Right lobe of liver (tissue), 6 donors: ENCODE data around the gene GID8. TPM values are rescaled to one million over a fixed set of nuclear protein-coding genes. Genes with fewer than 3 reads are reported as not detected.

Experiments used
- ATAC-seq, 4 donors: fragments of 200-7000 bp; cut with Tn5 transposase; one replicate each; pipeline ENCODE4 v1.9.1; 2020; ENCODE audit warnings: mild to moderate bottlenecking in 4 of 4, moderate library complexity in 4 of 4
- DNase-seq, 3 donors: peaks; one replicate each; pipeline ENCODE4 v3.0.0-alpha.2; 2020
- H3K27ac ChIP-seq, 3 donors: fragments of 200-600 bp; one replicate each; pipeline ENCODE4 v1.8.0; 2022
- H3K27me3 ChIP-seq, 2 donors: fragments of 200-600 bp; one replicate each; pipeline ENCODE4 v1.8.0; 2022
- H3K36me3 ChIP-seq, 4 donors: fragments of 200-600 bp; sonication (generic) in 1 of 4; one replicate each; pipeline versions ENCODE4 v1.5.1 to v1.8.0; 2017 to 2022; ENCODE audit warnings: control low read depth in 1 of 4
- H3K4me1 ChIP-seq, 4 donors: fragments of 200-600 bp; sonication (generic) in 1 of 4; one replicate each; pipeline versions ENCODE4 v1.5.1 to v1.8.0; 2017 to 2022; ENCODE audit warnings: control low read depth in 1 of 4
- H3K4me3 ChIP-seq, 3 donors: fragments of 200-600 bp; one replicate each; pipeline ENCODE4 v1.8.0; 2022
- H3K9me3 ChIP-seq, 4 donors: fragments of 200-600 bp; sonication (generic) in 1 of 4; one replicate each; pipeline versions ENCODE4 v1.5.1 to v1.8.0; 2017 to 2022; ENCODE audit warnings: control low read depth in 1 of 4
- CTCF ChIP-seq, 4 donors: fragments of 200-600 bp in 3 of 4; fragments of 450-650 bp in 1 of 4; IDR thresholded peaks; one replicate each; pipeline versions ENCODE4 v1.5.1 to v1.8.0; 2016 to 2022; ENCODE audit warnings: antibody characterized with exemption in 4 of 4, mild to moderate bottlenecking in 2 of 4
- POLR2A ChIP-seq: fragments of 450-650 bp; IDR thresholded peaks from one replicate; pipeline ENCODE4 v1.6.1; 2017; ENCODE audit warnings: antibody characterized with exemption, mild to moderate bottlenecking
- WGBS: methylation state at CpG from one replicate; pipeline ENCODE4 v1.1.6; 2018; ENCODE audit warnings: low coverage, low lambda C conversion rate; ENCODE audit not compliant: insufficient coverage; ENCODE audit errors: missing lambda C conversion rate; 5-methylcytosine and 5-hydroxymethylcytosine counted together
- intact Hi-C, 2 donors: fragments of 100-400 bp; cut with DNase I; formaldehyde crosslinking; loops; one replicate each; pipeline versions ENCODE4 v1.11.2 to v1.14.1; 2022
- total RNA-seq, 6 experiments: library from RNA; depleted of rRNA in 2 of 6; stranded (reverse); fragments of >200 nt in 2 of 6; fragmentation: NEBNext Ultra II Directional in 3 of 6; extraction: Animal tissue kit (Norgen Biotek cat#: 25700) in 3 of 6; gene quantifications; one replicate each; pipeline versions ENCODE4 v1.1.0 to v1.2.4, GENCODE V29; 2016 to 2023
- donor health status: DM: no; HTN: yes; CAD: no.
- donor health status: DM: no; HTN: no; CAD: no.
- donor health status: DM: no; HTN: no; CAD: no.
- donor health status: DM: no; HTN: yes; CAD: no.
- donor health status: DM: no; HTN: yes; CAD: no.

Gene GID8
- total RNA-seq, 6 experiments from 2014 or later, result 12.6 to 18.9 (median 15.1) TPM

GRCh38 chr20:62995481-62995880 is 57.5 kb downstream of the GID8 start:
- no peaks in the 10 kb centered on the region for H3K27me3 ChIP-seq
- H3K36me3 ChIP-seq, result no peaks in the 10 kb centered on the region
- no peak overlapping the region for H3K4me3 ChIP-seq
- intact Hi-C loops, result no loop called here
- TF ChIP-seq POLR2A, result no peak
- TF ChIP-seq CTCF (IDR thresholded peaks at IDR 0.05), result no peak
- DNase-seq (no peak), ATAC-seq (no peak)
- H3K27ac ChIP-seq, result no peak overlapping the region
- no CpG with 5 or more reads among the region's 11 CpGs for WGBS
- no peaks in the 10 kb centered on the region for H3K4me1 ChIP-seq
- H3K9me3 ChIP-seq, result no peaks in the 10 kb centered on the region

GRCh38 chr20:62995898-62996595 is 58.1 kb downstream of the GID8 start:
- DNase-seq (no peak), ATAC-seq (no peak)
- Histone ChIP-seq H3K27ac (no peak overlapping the region), H3K9me3 (no peaks in the 10 kb centered on the region), H3K36me3 (no peaks in the 10 kb centered on the region), H3K4me3 (no peak overlapping the region), H3K4me1 (no peaks in the 10 kb centered on the region), H3K27me3 (no peaks in the 10 kb centered on the region)
- no peak for TF ChIP-seq POLR2A
- TF ChIP-seq CTCF (IDR thresholded peaks at IDR 0.05), result no peak
- intact Hi-C loops, result no loop called here
- 62% methylated on average over 6 of the region's 25 CpGs for whole genome bisulfite sequencing

- no peak for TF ChIP-seq CTCF (IDR thresholded peaks at IDR 0.05)
- no peak for TF ChIP-seq POLR2A
- no peaks in the 10 kb centered on the region for H3K9me3 ChIP-seq
- no peaks in the 10 kb centered on the region for H3K4me1 ChIP-seq
- no peaks in the 10 kb centered on the region for H3K36me3 ChIP-seq
- no peak overlapping the region for H3K4me3 ChIP-seq
- DNase-seq (no peak), ATAC-seq (no peak)
- intact Hi-C loops, result no loop called here
- 81% methylated on average over 6 of the region's 14 CpGs for WGBS
- no peak overlapping the region for H3K27ac ChIP-seq
- H3K27me3 ChIP-seq, result no peaks in the 10 kb centered on the region
Observed at GRCh38 chr20:62996596-62996982, 58.6 kb downstream of the GID8 start.

GRCh38 chr20:62997417-62998035 is 59.6 kb downstream of the GID8 start:
- Histone ChIP-seq H3K4me1 (no peaks in the 10 kb centered on the region), H3K9me3 (no peaks in the 10 kb centered on the region), H3K27me3 (no peaks in the 10 kb centered on the region), H3K36me3 (no peaks in the 10 kb centered on the region), H3K27ac (no peak overlapping the region), H3K4me3 (no peak overlapping the region)
- no peak for TF ChIP-seq CTCF (IDR thresholded peaks at IDR 0.05)
- no peak for TF ChIP-seq POLR2A
- intact Hi-C loops, result no loop called here
- DNase-seq (no peak), ATAC-seq (no peak)
- 12% methylated on average over 5 of the region's 20 CpGs for WGBS

Other genes with a start within 250 kb of the GID8 start
- under 1 TPM in 4 of 6 experiments, not detected in 2; 0.04 to 0.74 (median 0.09) TPM for gene NTSR1, start 229.3 kb upstream of the GID8 start, total RNA-seq
- gene MRGBP, start 141.7 kb upstream of the GID8 start, total RNA-seq, result 1 to 10 TPM; 3.3 to 8.0 (median 5.3) TPM
- 10 to 100 TPM; 40.7 to 48.1 (median 47.0) TPM for gene OGFR, start 133.3 kb upstream of the GID8 start, total RNA-seq
- 1 to 10 TPM; 1.5 to 7.6 (median 3.5) TPM for gene COL9A3, start 121.1 kb upstream of the GID8 start, total RNA-seq
- 1 to 10 TPM; 2.9 to 5.1 (median 3.9) TPM for gene TCFL5, start 76.3 kb upstream of the GID8 start, total RNA-seq
- 10 to 100 TPM; 18.3 to 28.1 (median 21.1) TPM for gene DIDO1, start 11.6 kb upstream of the GID8 start, total RNA-seq
- gene SLC17A9, start 14.6 kb downstream of the GID8 start, total RNA-seq, result 10 to 100 TPM; 29.8 to 99.4 (median 54.1) TPM
- gene BHLHE23, start 68.8 kb downstream of the GID8 start, total RNA-seq, result not detected